Measurements from ENCODE around the gene JPT1. TPM values are rescaled to one million over a fixed set of nuclear protein-coding genes. Genes with fewer than 3 reads are reported as not detected.

JPT1 gene
- total and polyA plus RNA-seq, 8 donors, result 7.5 to 33.1 (median 17.5) TPM

DNA sequence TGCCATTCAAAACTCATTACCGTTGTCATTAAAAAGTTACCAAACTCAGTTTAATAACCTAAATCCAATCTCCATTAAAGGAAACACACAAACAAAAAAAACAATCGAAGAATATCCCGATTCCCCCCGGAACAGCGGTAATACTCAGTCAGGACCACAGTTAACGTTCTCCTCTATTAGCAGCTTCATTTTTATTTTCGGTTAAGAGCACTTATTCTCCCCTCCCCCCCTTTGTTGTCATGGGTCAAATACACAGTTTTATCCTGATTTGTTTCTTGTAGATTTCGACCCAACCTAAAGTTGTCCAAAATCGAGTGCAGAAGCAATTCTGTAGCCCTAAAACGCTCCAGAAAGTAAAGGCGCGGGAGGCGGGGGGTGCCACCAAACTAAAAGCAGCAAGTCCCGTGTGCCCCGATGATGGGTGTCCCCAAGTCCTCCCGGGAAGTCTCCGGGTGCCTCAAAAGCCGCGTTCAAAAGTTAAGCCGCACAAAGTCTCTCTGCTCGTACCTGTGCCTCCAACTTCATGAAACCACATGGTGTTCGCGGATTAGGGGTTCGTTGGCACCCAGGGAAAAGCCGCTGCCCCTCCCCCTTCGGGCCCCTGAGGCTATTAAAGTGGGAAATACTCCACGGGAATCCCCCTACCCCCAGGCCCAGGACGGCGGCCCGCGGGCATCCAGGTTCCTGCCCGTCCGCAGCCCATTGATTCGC, 27.5 kb upstream of the JPT1 start:
- whole genome bisulfite sequencing, 2 donors, result 0 to 1% methylated on average over 34 of the region's 34 CpGs
- FAIRE-seq (no peak), ATAC-seq (peak in 3 of 4 donors; percentile 1 to 6 (median 6)), DNase-seq (peak in 2 of 6 donors; percentile 36 to 55)
- no peaks in the 10 kb centered on the region for H3K27me3 ChIP-seq
- no peaks in the 10 kb centered on the region for H3K9me3 ChIP-seq
- peak overlapping the region; percentile 87 to 97 (median 92) for H3K4me3 ChIP-seq
- peak overlapping the region; percentile 95 to 99 (median 98) for H3K27ac ChIP-seq
- intact Hi-C loops (cut with DNase I), result loop anchor here in 1 of 3 donors (10.0 kb wide), 1 partner anchor 67 kb away; no protein-coding TSS in a partner anchor
- H3K4me1 ChIP-seq, result peaks cover 0 to 13% (median 4%) of the 10 kb centered on the region in 3 donors
- peaks cover 0 to 11% (median 0%) of the 10 kb centered on the region in 3 donors for H3K36me3 ChIP-seq
- TF ChIP-seq, protein P1, sequence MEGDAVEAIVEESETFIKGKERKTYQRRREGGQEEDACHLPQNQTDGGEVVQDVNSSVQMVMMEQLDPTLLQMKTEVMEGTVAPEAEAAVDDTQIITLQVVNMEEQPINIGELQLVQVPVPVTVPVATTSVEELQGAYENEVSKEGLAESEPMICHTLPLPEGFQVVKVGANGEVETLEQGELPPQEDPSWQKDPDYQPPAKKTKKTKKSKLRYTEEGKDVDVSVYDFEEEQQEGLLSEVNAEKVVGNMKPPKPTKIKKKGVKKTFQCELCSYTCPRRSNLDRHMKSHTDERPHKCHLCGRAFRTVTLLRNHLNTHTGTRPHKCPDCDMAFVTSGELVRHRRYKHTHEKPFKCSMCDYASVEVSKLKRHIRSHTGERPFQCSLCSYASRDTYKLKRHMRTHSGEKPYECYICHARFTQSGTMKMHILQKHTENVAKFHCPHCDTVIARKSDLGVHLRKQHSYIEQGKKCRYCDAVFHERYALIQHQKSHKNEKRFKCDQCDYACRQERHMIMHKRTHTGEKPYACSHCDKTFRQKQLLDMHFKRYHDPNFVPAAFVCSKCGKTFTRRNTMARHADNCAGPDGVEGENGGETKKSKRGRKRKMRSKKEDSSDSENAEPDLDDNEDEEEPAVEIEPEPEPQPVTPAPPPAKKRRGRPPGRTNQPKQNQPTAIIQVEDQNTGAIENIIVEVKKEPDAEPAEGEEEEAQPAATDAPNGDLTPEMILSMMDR (IDR thresholded peaks at IDR 0.05), result no peak

DNA sequence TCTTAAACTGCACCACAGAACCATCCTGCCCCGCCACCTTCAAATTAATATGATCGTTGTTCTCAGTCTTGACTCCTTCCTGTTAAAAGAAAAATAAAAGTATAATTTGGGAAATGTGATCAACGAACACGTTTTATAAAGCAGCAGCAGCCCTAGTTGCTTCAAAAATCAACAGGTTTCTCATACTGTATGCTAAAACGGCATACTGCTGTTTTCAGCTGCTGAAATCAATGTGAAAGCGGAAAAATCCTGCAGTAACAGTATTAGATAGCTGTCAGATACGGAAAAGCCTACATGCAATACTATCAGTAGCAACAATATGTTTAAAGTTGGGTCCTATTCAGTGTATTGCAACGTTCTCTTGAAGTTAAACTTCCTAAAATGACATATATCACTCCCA, 26.8 kb upstream of the JPT1 start:
- H3K27ac ChIP-seq, result no peak overlapping the region

DNA sequence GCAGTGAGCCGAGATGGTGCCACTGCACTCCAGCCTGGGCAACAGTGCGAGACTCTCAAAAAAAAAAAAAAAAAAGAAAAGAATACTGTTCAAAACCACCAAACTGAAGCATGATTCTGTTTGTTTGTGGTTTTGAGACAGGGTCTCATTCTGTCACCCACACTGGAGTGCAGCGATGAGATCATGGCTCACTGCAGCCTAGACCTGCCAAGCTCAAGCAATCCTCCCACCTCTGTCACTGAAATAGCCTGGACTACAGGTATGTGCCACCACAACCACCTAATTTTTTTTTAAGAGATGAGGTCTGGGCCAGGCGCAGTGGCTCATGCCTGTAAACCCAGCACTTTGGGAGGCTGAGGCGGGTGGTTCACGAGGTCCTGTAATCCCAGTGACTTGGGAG, 24.1 kb upstream of the JPT1 start:
- Histone ChIP-seq H3K4me1 (peaks cover 0 to 11% (median 4%) of the 10 kb centered on the region in 3 donors), H3K27ac (no peak overlapping the region), H3K9me3 (no peaks in the 10 kb centered on the region), H3K27me3 (no peaks in the 10 kb centered on the region), H3K4me3 (no peak overlapping the region), H3K36me3 (peaks cover 0 to 37% (median 17%) of the 10 kb centered on the region in 3 donors)
- FAIRE-seq (no peak), ATAC-seq (no peak), DNase-seq (no peak)
- WGBS, 2 donors, result 93 to 98% methylated on average over 5 to 6 of the region's 6 CpGs
- TF ChIP-seq, protein P1 (IDR thresholded peaks at IDR 0.05), result no peak
- intact Hi-C loops (cut with DNase I), result loop anchor here in 1 of 3 donors (10.0 kb wide), 1 partner anchor 54 kb away; no protein-coding TSS in a partner anchor

More for the DNA sequence above, 26.8 kb upstream of the JPT1 start:
- FAIRE-seq (no peak), ATAC-seq (no peak), DNase-seq (no peak)
- intact Hi-C loops (cut with DNase I), result loop anchor here in 1 of 3 donors (10.0 kb wide), 1 partner anchor 66 kb away; no protein-coding TSS in a partner anchor
- 4 to 10% methylated on average over 8 of the region's 8 CpGs for WGBS, 2 donors
- peaks cover 0 to 15% (median 0%) of the 10 kb centered on the region in 3 donors for H3K36me3 ChIP-seq
- peaks cover 0 to 13% (median 4%) of the 10 kb centered on the region in 3 donors for H3K4me1 ChIP-seq
- TF ChIP-seq, protein P1 (IDR thresholded peaks at IDR 0.05), result no peak
- H3K4me3 ChIP-seq, result peak overlapping the region; percentile 87 to 97 (median 92)
- no peaks in the 10 kb centered on the region for H3K27me3 ChIP-seq
- H3K9me3 ChIP-seq, result no peaks in the 10 kb centered on the region

DNA sequence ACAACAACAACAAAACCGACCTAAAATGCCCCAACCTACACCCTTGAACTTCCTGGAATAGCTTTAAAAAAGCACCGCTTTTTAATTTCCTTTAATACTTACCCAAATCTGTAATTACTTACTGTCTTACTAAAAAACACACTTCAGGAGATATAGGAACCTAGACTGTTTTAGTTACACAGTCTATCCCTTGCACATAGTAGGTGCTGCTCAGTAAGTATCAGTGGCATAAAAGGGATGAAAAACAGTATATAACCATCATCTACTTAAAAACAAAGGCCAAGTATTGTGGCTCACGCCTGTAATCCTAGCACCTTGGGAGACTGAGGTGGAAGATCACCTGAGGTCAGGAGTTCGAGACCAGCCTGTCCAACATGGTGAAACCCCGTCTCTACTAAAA, 22.3 kb upstream of the JPT1 start:
- no peak overlapping the region for H3K4me3 ChIP-seq
- TF ChIP-seq, protein P1 (IDR thresholded peaks at IDR 0.05), result no peak
- no peak overlapping the region for H3K27ac ChIP-seq
- FAIRE-seq (no peak), DNase-seq (no peak), ATAC-seq (no peak)
- 82 to 91% methylated on average over 5 of the region's 5 CpGs for WGBS, 2 donors
- no peaks in the 10 kb centered on the region for H3K9me3 ChIP-seq
- H3K27me3 ChIP-seq, result no peaks in the 10 kb centered on the region
- intact Hi-C loops (cut with DNase I), result loop anchor here in 1 of 3 donors (10.0 kb wide), 1 partner anchor 52 kb away; no protein-coding TSS in a partner anchor
- peaks cover 0 to 48% (median 17%) of the 10 kb centered on the region in 3 donors for H3K36me3 ChIP-seq
- peaks cover 0 to 9% (median 4%) of the 10 kb centered on the region in 3 donors for H3K4me1 ChIP-seq

Measured in pancreas (tissue), 10 donors.